ENCODE measurements around the gene TMED4.
A peak's percentile ranks its signal among the peaks of the same experiment; 100 is the strongest.

Gene TMED4

DNA sequence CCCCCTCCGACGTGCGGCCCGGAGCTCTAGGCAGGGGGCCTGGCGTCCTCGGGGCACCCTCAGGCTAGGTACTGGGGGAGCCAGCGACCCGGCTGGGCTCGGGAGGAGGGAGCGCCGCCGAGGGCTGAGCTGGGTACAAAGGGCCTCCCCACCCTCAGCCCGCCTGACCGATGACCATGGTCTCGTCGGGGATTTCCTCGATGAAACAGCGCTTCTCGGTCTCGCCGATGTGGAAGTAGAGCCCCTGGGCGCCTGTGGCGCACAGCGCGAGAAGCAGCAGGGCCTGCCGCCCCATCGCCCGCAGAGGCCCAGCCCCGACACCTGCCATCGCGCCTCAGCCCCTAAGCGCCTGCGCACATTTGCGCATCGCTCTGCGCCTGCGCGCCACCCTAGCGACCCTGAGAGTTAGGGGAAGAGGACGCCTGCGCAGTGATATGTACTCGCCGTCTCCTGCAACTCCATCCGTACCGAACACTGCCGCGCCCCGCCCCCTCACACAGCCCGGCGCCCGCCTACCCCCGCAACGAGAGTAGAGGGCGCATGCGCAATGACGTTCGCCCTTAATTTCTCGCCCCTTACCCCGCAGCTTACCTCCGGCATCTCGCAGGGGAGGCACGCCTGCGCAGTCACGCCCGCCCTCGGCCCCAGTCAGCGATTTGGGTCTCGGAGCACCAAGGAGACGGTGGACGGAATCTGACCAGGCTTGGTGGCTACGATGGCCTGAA, at the start of gene TMED4:
TMED4 (minus strand) TSS at position 353 of the 725 bp plus-strand sequence; CDS start at position 328, 25 bp downstream.
- intact Hi-C loops (cut with DNase I), result loop anchor here (2.0 to 10.0 kb wide), 3 partner anchors 215 to 403 kb away; partner anchors contain the start of genes H2AZ2 and PPIA
- DNase-seq, result peak; percentile 96 to 100 (median 99)

DNA sequence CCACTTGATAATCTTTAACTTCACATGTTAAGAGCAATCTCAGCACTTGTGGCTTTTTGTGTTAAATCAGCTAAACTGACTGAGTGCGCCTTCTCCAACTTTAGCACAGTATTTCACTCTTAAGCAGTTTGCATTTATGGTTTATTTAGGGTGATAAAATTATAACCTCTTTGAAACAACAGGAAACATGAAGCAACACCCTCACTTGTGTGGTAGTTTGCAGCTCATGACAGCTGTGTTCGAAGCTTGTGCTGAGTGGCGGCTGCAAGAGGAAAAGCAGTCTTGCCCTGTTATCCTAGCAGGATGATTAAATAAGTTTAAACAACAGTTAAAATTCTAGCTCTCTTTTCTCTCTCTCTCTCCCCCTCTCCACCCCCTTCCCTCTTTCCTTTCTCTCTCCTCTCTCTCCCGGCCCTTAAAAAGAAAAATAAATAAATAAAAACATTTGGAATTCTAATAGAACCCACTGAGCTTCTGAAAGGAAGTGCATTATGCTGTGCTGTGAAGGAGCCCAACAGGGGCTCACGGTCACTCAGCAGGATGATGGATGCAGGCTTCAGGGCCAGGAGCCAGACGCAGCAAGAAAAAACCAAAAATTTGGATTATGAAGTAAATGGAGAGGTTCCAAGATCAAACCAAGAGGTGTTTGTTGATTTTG, 49.6 kb upstream of the TMED4 start:
- intact Hi-C loops (cut with DNase I), result no loop called here
- peak in 1 of 42 donors; percentile 31 for DNase-seq

DNA sequence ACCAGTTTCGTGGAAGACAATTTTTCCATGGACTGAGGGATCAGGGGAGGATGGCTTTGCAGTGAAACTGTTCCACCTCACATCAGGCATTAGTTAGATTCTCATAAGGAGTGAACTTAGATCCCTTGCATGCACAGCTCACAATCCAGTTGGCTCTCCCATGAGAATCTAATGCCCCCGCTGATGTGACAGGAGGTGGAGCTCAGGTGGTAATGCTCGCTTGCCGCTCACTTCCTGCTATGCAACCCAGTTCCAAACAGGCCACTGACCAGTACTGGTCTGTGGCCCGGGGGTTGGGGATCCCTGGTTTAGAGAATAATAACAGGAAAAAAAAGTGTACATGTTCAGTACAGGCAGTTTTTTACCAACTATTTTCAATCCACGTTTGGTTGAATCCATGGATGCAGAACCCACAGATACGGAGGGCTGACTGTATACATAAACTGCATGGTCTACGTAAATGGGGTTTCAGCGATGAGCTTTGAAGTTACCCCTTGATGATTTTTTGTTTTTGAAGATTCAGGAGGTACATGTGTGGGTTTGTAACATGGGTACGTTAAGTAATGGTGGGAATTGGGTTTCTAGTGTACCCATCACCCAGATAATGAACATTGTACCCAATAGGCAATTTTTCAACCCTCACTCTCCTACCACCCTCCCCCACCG, 48.9 kb upstream of the TMED4 start:
- DNase-seq, result peak in 1 of 42 donors; percentile 16
- intact Hi-C loops (cut with DNase I), result no loop called here

DNA sequence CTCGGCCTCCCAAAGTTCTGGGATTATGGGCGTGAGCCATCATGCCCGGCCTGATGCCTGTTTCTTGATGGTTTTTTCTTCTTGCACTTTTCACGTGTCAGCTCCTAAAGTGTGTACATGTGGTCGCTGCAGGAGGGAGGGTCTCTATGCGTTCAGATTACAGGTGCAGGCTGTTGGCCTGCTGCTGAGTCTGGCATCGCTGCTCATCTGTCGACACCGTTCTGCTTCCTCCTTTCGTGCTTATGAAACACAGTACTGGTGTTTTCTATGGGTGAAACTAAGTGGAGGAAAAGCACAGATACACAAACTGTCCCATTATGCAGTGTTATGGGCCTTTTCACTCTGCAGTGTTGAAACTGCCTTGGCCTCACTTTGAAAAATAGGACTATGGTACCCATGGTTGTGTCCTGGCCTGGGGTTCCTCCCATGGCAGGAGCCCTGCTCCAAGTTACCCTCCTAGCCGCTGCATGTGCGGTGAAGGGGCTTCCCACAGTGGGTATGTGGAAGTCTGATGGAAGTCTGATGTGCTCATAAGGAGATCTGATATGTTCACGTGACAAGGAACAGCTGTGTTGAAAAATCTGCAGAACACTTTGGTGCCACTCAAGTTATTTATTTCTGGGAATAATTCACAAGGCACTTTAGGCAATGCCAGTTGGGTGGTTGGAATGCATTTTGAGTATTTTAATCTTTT, 47.9 kb upstream of the TMED4 start:
- peak in 1 of 42 donors; percentile 21 for DNase-seq
- intact Hi-C loops (cut with DNase I), result no loop called here

DNA sequence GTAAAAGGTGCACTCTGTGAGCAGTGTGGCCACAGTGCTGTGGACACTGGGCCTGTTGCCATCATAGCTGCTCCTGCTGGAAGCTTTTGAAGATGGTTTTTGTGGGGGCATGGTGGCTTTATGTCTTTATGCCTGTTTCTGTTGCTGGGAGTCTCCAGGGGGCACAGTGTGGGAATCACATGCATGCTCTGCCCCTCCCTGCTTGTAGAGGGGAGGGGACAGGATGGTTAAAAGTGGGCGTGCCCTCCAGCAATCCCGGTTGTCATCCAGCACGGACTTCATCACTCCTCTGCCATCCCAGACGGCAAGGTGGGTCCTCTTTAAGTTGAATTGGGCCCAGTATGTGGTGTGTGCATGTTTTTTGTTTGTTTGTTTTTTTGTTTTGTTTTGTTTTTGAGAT, 44.6 kb upstream of the TMED4 start:
- no peak for DNase-seq
- intact Hi-C loops (cut with DNase I), result no loop called here

DNA sequence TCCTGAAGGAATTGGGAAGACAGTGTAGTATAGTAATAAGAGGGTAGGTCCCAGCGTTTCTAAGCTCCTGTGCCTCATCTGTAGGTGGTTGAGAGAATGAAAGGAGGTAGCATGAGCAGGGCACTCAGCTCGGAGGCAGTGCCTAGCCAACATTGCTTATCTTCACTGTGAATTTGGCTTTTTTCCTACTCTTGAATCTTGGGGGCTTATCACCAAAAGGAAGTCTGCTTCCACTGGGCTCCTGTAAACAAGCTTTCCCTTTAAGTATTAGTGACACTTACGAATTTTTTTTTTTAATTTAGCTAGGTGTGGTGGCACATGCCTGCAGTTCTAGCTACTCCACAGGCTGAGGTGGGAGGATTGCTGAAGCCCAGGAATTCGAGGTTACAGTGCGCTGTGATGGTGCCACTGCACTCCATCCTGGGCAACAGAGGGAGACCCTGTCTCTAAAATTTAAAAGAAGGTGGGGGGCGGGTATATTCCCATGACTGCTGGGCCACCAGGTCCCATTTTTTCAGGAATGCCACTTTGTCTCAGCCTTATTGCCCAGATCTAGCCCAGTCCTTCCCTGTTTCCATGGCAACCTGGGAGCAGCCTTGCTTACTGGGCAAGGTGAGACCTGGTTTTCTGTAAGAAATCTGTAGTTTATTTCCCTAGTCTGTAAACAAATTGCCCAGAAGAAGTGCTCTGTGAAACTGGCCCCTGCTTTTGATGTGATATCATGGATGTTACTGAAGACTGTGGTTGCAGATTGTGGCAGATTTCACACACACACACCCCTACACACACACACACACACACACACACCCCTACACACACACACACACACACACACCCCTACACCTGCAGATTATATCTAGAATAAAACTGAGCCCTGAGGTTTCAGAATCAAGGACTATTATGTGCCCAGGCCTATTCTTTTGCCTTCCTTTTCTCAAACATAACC, 43.8 kb upstream of the TMED4 start:
- intact Hi-C loops (cut with DNase I), result no loop called here

DNA sequence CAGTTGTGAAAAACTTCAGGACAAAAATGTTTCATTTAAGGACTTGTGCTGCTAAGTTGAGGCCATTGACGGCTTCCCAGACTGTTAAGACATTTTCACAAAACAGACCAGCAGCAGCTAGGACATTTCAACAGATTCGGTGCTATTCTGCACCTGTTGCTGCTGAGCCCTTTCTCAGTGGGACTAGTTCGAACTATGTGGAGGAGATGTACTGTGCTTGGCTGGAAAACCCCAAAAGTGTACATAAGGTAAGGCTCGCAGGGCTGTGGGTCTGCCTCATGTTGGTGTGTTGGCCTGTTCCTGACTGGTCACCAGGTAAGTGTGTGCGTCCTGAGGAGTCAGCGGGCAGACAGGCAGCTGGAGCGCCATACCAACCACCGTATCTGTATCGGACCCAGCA, 42.3 kb upstream of the TMED4 start:
- intact Hi-C loops (cut with DNase I), result no loop called here

More for the DNA sequence above, 43.8 kb upstream of the TMED4 start:
- peak in 6 of 42 donors; percentile 17 to 49 (median 28) for DNase-seq

DNA sequence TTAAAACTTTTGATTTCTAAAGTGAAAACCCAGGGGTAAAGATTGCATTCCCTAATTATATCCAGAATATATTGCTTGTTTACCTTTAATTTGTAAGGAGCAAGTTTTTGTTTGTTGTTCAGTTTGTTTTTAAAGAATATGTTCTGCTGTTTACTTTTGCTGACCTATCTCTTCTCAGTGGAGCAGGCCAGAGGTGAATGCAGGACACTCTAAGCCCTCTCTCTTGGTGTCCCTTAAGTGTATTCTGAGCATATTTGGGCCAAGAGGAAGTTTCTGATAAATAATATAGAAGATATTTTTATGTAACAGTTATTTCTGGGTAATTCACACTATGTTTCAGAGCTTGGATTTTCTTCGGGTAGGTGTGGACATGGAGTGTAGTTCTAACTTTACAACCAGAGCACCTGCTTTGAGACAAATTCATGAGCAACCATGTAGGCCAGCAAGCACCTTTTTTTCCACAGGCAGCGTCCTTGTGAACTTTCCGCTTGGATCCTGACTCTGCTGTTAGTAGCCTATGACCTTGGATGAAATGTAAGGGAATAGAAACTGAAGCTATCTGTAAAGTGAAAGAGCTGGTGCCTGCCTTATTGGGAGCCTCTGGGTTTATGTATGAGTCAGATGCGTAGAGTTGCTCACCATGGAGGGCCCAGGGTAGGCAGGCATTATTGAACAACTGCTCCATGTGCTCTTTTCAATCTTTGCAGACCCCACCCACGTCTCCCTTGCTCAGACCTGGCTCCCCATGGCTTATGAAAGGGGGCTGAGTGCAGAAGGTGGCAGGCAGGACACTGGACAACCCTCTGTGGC, 40.5 kb upstream of the TMED4 start:
- intact Hi-C loops (cut with DNase I), result no loop called here

More for the DNA sequence above, 42.3 kb upstream of the TMED4 start:
- DNase-seq, result no peak

DNA sequence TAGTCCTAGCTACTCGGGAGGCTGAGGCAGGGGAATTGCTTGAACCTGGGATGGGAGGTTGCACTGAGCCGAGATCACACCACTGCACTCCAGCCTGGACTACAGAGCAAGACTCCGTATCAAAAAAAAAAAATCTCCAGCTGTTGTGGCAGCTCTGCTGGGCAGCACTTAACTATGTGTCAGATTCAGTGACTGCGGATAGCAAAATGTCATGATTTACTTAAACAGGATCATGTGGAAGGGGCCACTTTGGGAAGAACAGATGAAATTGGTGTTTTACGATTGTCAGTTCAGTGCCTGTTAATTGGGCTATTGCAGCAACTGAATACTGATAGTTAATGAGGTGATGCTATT, 39.7 kb upstream of the TMED4 start:
- no peak for DNase-seq
- intact Hi-C loops (cut with DNase I), result no loop called here

More for the DNA sequence above, 40.5 kb upstream of the TMED4 start:
- no peak for DNase-seq

DNA sequence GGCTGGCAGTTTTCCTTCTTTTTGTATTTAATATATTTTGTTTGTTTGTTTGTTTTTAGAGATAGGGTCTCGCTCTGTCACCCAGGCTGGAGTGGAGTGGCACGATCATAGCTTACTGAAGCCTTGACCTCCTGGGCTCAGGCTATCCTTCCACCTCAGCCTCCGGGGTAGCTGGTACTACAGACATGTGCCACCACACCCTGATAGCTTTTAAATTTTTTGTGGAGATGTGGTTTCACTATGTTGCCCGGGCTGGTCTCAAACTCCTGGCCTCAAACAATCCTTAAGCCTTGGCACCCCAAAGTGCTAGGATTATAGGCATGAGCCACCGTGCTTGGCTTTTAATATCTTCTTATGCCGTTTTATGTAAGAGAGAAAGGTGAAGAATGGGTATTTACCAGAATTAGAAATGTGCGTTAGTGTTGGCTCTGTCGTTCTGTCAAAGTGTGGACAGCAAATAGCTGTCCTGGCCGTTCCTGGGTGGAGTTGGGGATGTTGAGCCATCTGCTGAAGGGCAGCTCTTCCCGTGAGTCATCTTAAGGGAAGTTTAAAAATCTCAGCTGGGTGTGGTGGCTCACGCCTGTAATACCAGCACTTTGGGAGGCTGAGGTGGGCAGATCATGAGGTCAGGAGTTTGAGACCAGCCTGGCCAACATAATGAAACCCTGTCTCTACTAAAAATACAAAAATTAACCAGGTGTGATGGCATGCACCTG, 39.2 kb upstream of the TMED4 start:
- no peak for DNase-seq
- intact Hi-C loops (cut with DNase I), result no loop called here

DNA sequence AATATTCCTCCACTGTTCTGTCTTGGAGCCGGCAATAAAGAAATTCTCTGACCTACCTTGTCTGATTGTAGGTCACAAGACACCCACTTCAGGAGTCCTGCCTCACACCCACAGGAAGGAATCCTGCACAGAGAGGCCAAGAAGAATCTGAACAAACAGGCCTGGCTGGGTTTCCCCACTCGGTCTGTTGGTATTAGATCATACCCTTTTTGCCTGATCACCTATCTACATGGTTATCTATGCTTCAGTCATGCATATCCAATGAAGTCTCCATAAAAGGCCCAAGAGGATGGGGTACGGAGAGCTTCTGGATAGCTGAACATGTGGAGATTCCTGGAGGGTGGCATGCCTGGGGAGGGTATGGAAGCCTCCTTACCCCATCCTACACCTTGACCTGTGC, 36.7 kb upstream of the TMED4 start:
- intact Hi-C loops (cut with DNase I), result no loop called here
- DNase-seq, result no peak

DNA sequence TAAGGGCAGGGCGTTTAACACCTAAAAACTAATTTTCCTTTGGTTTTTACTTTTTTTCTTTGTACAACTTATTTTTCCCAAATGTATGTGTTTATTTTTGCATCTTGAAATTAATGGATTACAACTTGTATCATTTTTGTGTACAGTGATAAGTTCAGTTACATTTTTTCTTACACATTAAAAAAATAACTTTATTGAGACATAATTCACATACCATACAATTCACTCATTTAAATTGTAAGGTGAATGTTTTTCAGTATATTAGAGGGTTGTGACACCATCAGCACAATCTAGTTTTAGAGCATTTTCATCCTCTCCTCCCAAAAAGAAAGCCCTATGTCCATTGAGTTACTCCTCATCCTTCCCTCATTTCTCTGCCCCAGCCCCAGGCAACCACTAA, 36.0 kb upstream of the TMED4 start:
- intact Hi-C loops (cut with DNase I), result no loop called here
- no peak for DNase-seq

DNA sequence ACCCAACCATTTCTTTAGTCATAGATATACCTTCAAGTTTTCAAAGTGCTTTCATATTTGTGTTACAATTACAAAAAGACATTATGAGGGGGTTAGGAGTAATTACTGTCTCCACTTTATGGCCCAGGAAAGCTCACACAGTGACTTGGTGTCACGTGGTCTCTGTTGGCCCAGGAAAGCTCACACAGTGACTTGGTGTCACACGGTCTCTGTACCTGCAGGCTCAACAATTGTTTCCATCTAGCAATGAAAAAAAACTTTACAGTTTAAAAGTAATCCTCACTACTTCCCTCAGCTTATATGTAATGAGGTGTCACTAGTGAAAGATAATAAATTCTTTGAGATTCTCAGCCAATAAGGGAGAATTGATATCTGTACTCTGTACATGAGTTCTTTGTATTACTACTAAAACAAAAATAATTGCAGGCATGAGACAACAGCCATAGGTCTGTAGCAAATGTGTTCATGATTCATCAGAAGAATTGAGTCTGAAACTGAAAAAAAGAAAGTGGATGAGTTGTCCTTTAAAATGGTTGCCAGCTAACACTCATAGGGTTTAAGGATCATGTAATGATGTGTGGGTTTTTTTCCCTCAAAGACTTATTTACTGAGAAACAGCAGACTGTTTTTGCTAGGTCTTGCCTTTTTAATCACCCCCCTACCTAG, 35.3 kb upstream of the TMED4 start:
- intact Hi-C loops (cut with DNase I), result no loop called here
- no peak for DNase-seq

DNA sequence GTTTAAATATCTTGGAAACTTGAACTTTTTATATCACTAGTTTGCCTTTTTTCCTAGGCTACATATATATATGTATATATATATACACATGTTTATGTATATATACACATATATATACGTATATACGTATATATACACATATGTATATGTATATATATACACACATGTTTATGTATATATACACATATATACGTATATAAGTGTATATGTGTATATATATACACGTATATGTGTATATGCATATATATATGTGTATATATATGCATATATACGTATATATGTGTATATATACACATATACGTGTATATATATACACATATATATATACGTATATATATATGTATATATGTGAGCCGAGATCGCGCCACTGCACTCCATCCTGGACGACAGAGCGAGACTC, 34.5 kb upstream of the TMED4 start:
- intact Hi-C loops (cut with DNase I), result no loop called here
- DNase-seq, result no peak

DNA sequence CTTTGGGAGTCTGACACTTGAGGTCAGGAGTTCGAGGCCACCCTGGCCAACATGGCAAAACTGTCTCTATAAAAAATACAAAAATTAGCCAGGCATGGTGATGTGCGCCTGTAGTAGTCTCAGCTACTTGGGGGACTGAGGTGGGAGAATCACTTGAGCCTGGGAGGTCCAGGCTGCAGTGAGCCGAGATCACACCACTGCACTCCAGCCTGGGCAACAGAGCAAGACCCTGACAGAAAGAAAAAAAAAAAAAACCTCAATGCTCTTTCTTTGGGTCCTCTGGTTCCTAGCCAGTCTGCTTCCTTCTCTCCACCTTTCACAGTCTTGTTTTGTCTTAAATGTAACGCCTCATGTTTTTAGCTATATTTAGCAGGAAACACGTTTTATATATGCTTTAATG, 33.8 kb upstream of the TMED4 start:
- no peak for DNase-seq
- intact Hi-C loops (cut with DNase I), result no loop called here

DNA sequence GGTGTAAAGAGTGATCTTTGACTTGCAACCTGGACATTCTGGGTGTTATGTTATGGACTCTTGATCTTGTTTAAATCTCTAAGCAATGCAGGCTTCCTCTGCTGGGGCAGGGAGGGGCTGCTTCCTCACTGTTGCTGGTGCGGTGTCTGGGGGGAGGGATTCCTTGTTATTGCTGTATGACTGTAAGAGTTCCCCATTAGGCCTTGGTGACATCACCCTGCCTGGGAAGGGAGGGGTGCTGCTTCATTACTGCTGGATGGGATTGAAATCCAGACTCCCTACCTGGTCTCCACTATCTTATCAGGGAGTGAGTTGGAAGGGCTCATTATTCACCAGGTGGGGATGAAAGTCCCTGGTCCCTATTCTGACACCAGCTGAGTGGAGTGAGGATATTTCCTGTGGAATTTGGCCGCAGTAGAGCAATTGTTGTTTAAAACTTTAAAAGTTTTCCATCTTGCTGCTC, 33.1 kb upstream of the TMED4 start:
- intact Hi-C loops (cut with DNase I), result no loop called here
- no peak for DNase-seq
